GM12865 (cell line): ENCODE results near the gene FAM76B.

Experiments used
- DNase-seq: peaks from one replicate; pipeline ENCODE4 v3.0.0; 2010; ENCODE audit warnings: low read depth
- H3K4me3 ChIP-seq: 2 replicates; pipeline ENCODE4 v1.5.1; 2011; ENCODE audit warnings: mild to moderate bottlenecking, low read depth, low read length, control low read depth
- TF ChIP-seq, protein P1 (sequence below): IDR thresholded peaks from 2 replicates; pipeline ENCODE4 v1.5.1; 2011; ENCODE audit warnings: low read length, control low read depth, low read depth, inconsistent platforms; ENCODE audit not compliant: insufficient read depth; ENCODE audit errors: missing control alignments

FAM76B gene

DNA sequence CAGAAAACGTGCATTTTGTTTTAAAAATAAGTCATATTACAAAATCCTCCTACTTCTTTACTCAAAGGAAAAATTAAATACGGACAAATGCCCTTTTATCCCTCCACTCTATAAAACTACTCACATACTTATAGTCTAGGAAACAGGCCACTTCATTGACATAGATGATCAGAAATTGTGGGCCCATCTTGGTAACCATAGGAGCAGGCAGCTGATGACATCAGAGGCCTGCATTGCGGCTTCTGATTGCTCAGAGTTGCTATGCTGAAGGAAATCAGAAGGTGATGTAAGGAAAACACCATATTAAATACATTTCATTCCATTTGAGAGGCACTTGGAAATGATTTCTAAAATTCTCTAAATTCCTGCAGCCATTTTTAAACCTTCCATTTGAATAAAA is 27.0 kb downstream of the FAM76B start:
- TF ChIP-seq, protein P1, sequence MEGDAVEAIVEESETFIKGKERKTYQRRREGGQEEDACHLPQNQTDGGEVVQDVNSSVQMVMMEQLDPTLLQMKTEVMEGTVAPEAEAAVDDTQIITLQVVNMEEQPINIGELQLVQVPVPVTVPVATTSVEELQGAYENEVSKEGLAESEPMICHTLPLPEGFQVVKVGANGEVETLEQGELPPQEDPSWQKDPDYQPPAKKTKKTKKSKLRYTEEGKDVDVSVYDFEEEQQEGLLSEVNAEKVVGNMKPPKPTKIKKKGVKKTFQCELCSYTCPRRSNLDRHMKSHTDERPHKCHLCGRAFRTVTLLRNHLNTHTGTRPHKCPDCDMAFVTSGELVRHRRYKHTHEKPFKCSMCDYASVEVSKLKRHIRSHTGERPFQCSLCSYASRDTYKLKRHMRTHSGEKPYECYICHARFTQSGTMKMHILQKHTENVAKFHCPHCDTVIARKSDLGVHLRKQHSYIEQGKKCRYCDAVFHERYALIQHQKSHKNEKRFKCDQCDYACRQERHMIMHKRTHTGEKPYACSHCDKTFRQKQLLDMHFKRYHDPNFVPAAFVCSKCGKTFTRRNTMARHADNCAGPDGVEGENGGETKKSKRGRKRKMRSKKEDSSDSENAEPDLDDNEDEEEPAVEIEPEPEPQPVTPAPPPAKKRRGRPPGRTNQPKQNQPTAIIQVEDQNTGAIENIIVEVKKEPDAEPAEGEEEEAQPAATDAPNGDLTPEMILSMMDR, result no peak
- DNase-seq, result no peak
- H3K4me3 ChIP-seq, result no peak overlapping the region

DNA sequence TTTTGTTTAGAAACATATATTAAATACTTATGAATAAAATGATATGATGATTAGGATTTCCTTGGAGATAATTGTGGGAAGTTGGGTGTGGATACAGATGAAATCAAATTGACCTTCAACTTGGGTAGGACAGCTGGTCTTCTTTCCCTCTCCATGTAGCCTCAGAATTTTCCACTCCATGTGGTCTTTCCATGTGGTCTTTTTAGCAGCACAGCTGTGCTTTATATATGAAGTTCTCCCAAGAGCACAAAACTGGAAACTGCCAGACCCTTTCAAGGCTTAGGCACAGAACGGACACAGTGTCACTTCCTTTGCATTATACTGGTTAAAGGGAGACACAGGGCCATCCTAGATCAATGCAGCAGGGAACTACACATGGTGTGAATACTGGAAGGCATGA is 28.6 kb downstream of the FAM76B start:
- TF ChIP-seq, protein P1, result no peak
- no peak for DNase-seq
- H3K4me3 ChIP-seq, result no peak overlapping the region

DNA sequence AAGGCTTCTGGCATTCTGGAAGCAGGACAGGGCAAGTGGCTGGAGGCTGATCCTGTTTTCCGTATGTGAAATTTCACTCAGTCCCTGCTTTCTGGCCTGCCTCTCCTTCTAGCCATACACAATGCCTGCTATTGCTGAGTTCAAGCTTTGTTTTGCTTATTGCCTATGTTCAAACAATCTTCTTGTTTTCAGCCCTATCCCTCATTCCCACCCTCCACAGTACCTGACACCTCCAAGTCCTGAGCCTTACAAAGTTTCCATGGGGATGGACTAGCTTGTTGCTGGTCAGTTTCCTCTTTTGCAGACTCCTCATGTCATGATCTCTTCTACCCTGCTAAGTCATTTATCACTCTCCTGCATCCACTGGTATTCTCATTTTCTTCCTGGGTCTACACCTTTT is 38.1 kb downstream of the FAM76B start:
- DNase-seq, result no peak
- H3K4me3 ChIP-seq, result no peak overlapping the region
- TF ChIP-seq, protein P1, result no peak

DNA sequence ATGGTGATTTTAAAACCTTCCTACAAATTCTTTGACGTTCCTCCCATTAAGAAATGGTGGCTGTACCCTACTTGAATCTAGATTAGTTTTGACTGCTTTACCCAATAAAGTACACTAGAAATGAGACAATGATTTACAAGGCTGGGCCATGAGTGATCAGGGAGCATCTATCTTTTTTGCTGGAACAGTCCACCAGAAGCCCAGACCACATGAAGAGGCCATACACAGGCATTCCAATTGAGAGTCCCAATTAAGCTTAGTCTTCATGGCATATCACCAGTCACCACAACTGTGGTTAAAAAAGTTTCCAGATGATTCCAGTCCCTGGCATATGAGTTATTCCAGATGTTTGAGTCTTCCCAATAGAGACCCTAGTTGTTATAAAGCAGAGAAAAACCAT is 39.5 kb downstream of the FAM76B start:
- DNase-seq, result no peak
- no peak overlapping the region for H3K4me3 ChIP-seq
- TF ChIP-seq, protein P1, result no peak

DNA sequence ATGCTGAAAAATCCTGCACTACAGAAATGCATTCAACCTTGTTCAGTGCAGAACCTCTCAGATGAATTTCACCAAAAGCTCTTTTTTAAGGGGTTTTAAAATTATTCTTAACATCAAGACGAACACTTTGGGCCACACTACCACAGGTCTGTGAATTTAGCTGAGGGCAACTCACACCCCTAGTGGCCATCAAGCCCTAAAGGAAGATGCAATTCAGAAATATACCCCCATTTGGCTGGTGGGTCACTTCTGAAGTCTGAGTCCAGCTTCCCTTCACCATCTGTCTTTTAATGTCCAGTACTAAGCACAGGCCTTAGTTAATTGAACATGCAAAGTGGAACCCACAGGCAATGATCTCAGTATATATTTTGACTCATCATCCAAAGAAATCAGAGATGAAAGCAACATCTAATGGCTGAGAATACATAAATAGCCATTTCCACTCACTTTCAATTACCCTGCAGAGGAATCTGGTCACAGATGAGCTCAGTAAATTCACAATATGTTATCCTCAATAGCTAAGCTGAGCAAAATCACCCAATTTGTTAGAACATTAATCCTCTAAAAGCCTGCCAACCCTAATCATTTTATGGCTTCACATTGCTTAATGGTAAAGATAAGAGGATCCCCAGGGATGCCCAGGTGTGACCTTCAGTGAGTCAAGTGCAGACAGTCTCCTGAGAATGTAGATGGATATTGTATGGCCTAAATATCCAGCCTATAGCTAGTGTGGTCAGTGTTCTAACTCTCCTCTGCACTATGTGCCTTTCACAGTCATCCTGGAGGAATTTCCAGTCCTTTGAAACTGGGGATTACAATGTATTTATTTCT is 50.3 kb downstream of the FAM76B start:
- no peak for DNase-seq
- H3K4me3 ChIP-seq, result no peak overlapping the region
- TF ChIP-seq, protein P1, result peak; percentile 29

DNA sequence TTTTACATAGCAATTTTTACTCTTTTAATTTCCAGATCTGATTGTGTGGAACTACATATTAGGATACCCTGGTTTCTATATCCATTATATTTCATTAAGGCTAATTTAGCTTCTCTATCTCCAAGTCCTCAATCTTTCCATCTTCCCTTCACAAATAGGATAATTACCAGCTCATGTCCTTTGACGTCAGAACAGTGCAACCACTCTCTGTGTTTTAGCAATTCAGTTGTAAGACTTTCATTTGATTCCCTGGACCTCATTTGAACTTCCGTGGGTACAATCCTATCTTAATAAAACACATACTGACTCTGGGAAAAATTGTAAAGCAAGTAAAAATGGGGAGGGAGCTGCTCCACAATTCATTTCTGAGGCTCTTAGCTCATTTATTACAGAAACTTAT is 52.8 kb downstream of the FAM76B start:
- DNase-seq, result no peak
- H3K4me3 ChIP-seq, result no peak overlapping the region
- TF ChIP-seq, protein P1, result no peak

DNA sequence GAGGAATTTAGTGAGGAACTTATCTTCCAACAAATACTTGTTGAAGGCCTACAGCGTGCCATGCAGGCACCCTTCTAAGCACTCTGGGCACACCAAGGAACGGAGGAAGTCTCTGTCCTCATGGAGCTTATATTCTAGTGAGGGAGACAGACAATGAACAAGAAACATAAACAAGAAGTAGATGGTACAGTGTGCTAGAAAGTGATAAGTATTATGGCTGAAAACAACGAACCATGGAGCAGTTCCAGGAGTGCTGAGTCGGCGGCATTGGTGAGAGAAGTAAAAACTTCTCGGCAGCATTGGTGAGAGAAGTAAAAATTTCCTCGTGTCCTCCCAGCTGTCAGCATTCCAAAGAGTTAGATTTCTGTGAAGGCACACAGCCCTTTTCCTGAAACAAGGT is 53.2 kb downstream of the FAM76B start:
- TF ChIP-seq, protein P1, result no peak
- no peak for DNase-seq
- H3K4me3 ChIP-seq, result no peak overlapping the region
